ENCODE data around the gene FOXL3. TPM values are rescaled to one million over a fixed set of nuclear protein-coding genes. Genes with fewer than 3 reads are reported as not detected.

Gene FOXL3
- total RNA-seq, 1 experiment from 2014 or later: not detected

DNA sequence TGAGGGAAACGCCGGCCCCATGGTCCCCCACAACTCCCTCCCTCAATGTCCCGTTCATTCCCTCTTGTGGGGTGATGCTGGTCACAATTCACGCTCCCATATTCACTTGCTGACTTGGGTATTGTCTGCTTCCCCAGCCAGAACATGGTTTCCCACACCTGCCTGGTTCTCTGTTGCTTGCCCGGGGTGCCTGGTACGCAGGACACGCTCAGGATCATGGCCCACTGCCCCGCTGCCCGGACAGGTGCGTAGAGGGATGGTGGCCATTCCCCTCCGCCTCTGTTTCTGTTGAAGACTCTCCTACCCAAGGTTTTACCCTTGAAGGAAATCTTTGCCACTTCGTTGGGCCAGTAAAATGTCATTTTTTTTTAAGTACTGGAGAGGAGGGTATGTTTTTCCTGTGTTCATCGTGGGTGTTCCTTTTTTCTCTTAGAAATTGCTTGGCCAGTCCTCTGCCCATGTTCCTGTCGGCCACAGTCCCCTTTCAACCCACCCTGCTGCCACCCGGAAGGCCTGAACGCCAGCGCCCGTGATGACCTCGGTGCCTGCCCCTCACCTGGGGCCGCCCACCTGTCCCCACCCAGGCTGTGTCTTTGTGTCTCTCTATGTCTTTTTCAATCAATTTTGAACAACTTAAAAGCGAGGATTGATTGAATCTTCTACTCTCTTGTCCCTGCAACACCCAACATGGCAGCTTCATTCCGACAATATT, 38.2 kb downstream of the FOXL3 start:
- peaks cover 7% of the 10 kb centered on the region for H3K4me1 ChIP-seq (ENCODE audit: insufficient read depth, low read length, poor library complexity, severe bottlenecking)
- no TSS peak for BruUV-seq (replicated peaks)
- no peaks in the 10 kb centered on the region for H3K27me3 ChIP-seq (replicated peaks; ENCODE audit: insufficient read depth, low read depth, low read length, poor library complexity)
- POLR2A ChIA-PET (ENCODE audit: low non-redundant PET): no interaction called here
- TF ChIP-seq, protein P1, sequence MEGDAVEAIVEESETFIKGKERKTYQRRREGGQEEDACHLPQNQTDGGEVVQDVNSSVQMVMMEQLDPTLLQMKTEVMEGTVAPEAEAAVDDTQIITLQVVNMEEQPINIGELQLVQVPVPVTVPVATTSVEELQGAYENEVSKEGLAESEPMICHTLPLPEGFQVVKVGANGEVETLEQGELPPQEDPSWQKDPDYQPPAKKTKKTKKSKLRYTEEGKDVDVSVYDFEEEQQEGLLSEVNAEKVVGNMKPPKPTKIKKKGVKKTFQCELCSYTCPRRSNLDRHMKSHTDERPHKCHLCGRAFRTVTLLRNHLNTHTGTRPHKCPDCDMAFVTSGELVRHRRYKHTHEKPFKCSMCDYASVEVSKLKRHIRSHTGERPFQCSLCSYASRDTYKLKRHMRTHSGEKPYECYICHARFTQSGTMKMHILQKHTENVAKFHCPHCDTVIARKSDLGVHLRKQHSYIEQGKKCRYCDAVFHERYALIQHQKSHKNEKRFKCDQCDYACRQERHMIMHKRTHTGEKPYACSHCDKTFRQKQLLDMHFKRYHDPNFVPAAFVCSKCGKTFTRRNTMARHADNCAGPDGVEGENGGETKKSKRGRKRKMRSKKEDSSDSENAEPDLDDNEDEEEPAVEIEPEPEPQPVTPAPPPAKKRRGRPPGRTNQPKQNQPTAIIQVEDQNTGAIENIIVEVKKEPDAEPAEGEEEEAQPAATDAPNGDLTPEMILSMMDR (conservative IDR thresholded peaks at IDR 0.05; ENCODE audit: low read depth, low read length): no peak
- TF ChIP-seq EZH2 (IDR thresholded peaks at IDR 0.05; ENCODE audit: borderline replicate concordance, low read depth, low read length, poor library complexity, severe bottlenecking): no peak
- H3K9me3 ChIP-seq (ENCODE audit: low read depth, low read length, poor library complexity, severe bottlenecking): no peaks in the 10 kb centered on the region
- intact Hi-C loops (cut with micrococcal nuclease; ENCODE audit: unreplicated experiment): loop anchor here (10.0 kb wide), 1 partner anchor 857 kb away; no protein-coding TSS in a partner anchor
- no peaks in the 10 kb centered on the region for H3K36me3 ChIP-seq (ENCODE audit: insufficient read depth, low read length, poor library complexity, severe bottlenecking)
- no peak overlapping the region for H3K4me3 ChIP-seq (ENCODE audit: low read depth, low read length, poor library complexity, severe bottlenecking)
- DNase-seq (ENCODE audit: low spot score): no peak
- H3K27ac ChIP-seq (ENCODE audit: low read depth, low read length, poor library complexity, severe bottlenecking): no peak overlapping the region
- CTCF ChIA-PET: no interaction called here

DNA sequence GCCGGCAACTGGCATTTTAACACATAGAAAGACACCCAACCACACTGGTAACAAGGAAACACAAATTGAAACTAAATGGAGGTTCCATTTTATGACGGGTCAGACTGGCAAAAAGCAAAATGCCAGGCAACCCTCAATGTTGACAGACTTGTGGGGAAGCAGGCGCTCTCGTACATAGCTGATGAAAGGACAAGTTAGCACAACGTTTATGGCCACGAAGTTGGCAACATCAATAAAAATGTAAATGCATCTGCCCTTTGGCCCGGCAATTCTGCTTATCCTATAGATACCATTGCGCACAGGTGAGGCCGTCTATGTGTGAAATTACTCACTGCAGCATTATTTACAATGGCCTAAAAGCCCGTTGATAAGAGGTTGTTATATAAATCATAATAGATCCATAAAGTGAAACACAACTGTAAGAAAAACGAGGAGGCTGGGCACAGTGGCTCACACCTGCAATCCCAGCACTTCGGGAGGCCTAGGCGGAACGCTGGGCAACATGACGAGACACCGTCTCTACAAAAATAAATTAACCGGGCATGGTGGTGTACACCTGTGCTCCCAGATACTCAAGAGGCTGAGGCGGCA, 39.8 kb downstream of the FOXL3 start:
- ChIA-PET CTCF (no interaction called here), POLR2A (ENCODE audit: low non-redundant PET) (no interaction called here)
- DNase-seq (ENCODE audit: low spot score): no peak
- Histone ChIP-seq H3K4me3 (ENCODE audit: low read depth, low read length, poor library complexity, severe bottlenecking) (no peak overlapping the region), H3K4me1 (ENCODE audit: insufficient read depth, low read length, poor library complexity, severe bottlenecking) (peaks cover 8% of the 10 kb centered on the region), H3K27me3 (replicated peaks; ENCODE audit: insufficient read depth, low read depth, low read length, poor library complexity) (no peaks in the 10 kb centered on the region), H3K27ac (ENCODE audit: low read depth, low read length, poor library complexity, severe bottlenecking) (no peak overlapping the region), H3K9me3 (ENCODE audit: low read depth, low read length, poor library complexity, severe bottlenecking) (no peaks in the 10 kb centered on the region), H3K36me3 (ENCODE audit: insufficient read depth, low read length, poor library complexity, severe bottlenecking) (no peaks in the 10 kb centered on the region)
- intact Hi-C loops (cut with micrococcal nuclease; ENCODE audit: unreplicated experiment): loop anchor here (10.0 kb wide), 2 partner anchors 195 to 855 kb away; no protein-coding TSS in a partner anchor
- no peak for TF ChIP-seq EZH2 (IDR thresholded peaks at IDR 0.05; ENCODE audit: borderline replicate concordance, low read depth, low read length, poor library complexity, severe bottlenecking)
- TF ChIP-seq, protein P1 (conservative IDR thresholded peaks at IDR 0.05; ENCODE audit: low read depth, low read length): no peak
- BruUV-seq (replicated peaks): no TSS peak

DNA sequence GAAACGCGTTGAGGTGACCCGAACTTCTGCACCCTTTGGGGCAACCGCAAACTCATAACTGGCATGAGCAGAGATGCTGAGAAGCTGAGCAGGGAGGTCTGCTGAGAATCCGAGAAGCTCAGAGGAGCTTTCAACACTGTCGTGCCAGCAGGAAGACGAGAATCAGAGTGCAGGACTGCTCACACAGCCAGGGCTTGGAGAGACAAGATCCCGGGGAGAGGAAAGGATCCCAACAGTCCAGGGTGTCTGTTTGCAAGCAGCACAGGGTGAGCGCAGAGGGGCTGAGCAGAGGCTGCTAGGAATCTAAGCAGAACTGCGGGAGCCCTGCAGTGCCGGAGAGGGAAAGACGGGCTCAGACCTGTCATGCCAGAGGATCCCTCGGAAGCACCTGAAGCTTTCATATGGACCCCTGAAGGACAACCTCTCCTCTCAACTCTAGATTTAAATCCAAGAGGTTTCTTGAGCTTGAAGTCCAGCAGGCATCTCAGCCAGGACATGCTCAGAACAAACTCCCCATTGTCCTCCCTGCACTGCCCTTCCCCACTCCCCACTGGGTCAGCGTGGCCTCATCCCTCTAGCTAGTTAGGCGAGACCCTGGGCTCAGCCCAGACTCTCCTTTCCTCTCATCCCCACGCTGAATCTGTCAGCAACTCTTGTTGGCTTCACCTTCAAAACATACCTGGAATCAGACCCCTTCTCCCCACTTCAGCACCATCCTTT, 40.7 kb downstream of the FOXL3 start:
- H3K9me3 ChIP-seq (ENCODE audit: low read depth, low read length, poor library complexity, severe bottlenecking): no peaks in the 10 kb centered on the region
- no TSS peak for BruUV-seq (replicated peaks)
- CTCF ChIA-PET: no interaction called here
- POLR2A ChIA-PET (ENCODE audit: low non-redundant PET): no interaction called here
- H3K27ac ChIP-seq (ENCODE audit: low read depth, low read length, poor library complexity, severe bottlenecking): no peak overlapping the region
- H3K27me3 ChIP-seq (replicated peaks; ENCODE audit: insufficient read depth, low read depth, low read length, poor library complexity): no peaks in the 10 kb centered on the region
- TF ChIP-seq, protein P1 (conservative IDR thresholded peaks at IDR 0.05; ENCODE audit: low read depth, low read length): no peak
- TF ChIP-seq EZH2 (IDR thresholded peaks at IDR 0.05; ENCODE audit: borderline replicate concordance, low read depth, low read length, poor library complexity, severe bottlenecking): no peak
- H3K4me1 ChIP-seq (ENCODE audit: insufficient read depth, low read length, poor library complexity, severe bottlenecking): peaks cover 8% of the 10 kb centered on the region
- intact Hi-C loops (cut with micrococcal nuclease; ENCODE audit: unreplicated experiment): loop anchor here (10.0 kb wide), 1 partner anchor 194 kb away; no protein-coding TSS in a partner anchor
- no peak overlapping the region for H3K4me3 ChIP-seq (ENCODE audit: low read depth, low read length, poor library complexity, severe bottlenecking)
- no peaks in the 10 kb centered on the region for H3K36me3 ChIP-seq (ENCODE audit: insufficient read depth, low read length, poor library complexity, severe bottlenecking)
- DNase-seq (ENCODE audit: low spot score): no peak

All from A673 (cell line).